ENCODE measurements around the gene DDX23.

GRCh38 chr12:48854488-48854887 is 2.5 kb upstream of the DDX23 start:
- TF ChIP-seq FOXM1 (IDR thresholded peaks at IDR 0.05; ENCODE audit: low read depth) (no peak), CTCF (IDR thresholded peaks at IDR 0.05) (no peak), RAD21 (IDR thresholded peaks at IDR 0.05; ENCODE audit: low read length) (no peak), CHD2 (IDR thresholded peaks at IDR 0.05; ENCODE audit: low read length, partially characterized antibody) (no peak), TCF12 (IDR thresholded peaks at IDR 0.05) (no peak), EP300 (IDR thresholded peaks at IDR 0.05; ENCODE audit: borderline replicate concordance in 1 of 2, low read depth in 1 of 2, low read length in 1 of 2) (no peak)

Measured in SK-N-SH (cell line).